LNCaP clone FGC (cell line): ENCODE data around the gene ZNF426.
"Not testable (repeated sequence)": the region's sequence is repeated elsewhere in the genome, so short reads cannot be mapped to it uniquely, and the experiment has no call there.

Experiments used
- DNase-seq: peaks from one replicate; pipeline ENCODE4 v3.0.0-alpha.2; 2011; ENCODE audit warnings: low read depth
- H3K4me3 ChIP-seq: 2 replicates; pipeline ENCODE4 v1.5.1; 2011; ENCODE audit warnings: mild to moderate bottlenecking, low read depth, low read length, control low read depth
- CTCF ChIP-seq: IDR thresholded peaks from 2 replicates; pipeline ENCODE4 v1.5.1; 2012; ENCODE audit warnings: mild to moderate bottlenecking; ENCODE audit not compliant: control insufficient read depth, insufficient read depth; ENCODE audit errors: extremely low read depth

The ZNF426 gene

GRCh38 chr19:9538183-9539058 is at the start of gene ZNF426:
Gene ZNF426 (minus strand): TSS chr19:9538645. CDS start chr19:9536232, 2,413 bp downstream.
- TF ChIP-seq CTCF: no peak
- DNase-seq: peak; percentile 80

DNA sequence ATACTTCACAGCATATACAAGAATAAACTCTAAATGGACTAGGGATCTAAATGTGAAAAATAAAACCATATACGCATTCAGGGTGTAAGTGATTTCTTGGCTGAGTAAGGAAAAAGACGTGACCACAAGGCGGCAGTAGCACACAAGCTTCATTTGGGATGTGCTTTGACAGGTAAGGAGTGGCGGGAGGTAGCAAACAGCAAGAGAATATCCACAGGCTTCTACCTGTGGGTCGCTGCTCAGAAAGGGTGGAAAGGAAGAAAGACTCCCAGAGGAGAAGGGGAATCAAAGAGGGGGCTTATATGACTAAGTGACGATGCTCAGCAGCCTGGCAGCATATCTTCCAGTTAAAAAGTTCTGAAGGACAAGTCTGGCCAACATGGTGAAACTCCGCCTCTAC is 48.3 kb upstream of the ZNF426 start:
- H3K4me3 ChIP-seq: no peak overlapping the region

More at GRCh38 chr19:9538183-9539058, at the start of gene ZNF426:
- peak within 1 kb of the TSS; percentile 96 for H3K4me3 ChIP-seq

DNA sequence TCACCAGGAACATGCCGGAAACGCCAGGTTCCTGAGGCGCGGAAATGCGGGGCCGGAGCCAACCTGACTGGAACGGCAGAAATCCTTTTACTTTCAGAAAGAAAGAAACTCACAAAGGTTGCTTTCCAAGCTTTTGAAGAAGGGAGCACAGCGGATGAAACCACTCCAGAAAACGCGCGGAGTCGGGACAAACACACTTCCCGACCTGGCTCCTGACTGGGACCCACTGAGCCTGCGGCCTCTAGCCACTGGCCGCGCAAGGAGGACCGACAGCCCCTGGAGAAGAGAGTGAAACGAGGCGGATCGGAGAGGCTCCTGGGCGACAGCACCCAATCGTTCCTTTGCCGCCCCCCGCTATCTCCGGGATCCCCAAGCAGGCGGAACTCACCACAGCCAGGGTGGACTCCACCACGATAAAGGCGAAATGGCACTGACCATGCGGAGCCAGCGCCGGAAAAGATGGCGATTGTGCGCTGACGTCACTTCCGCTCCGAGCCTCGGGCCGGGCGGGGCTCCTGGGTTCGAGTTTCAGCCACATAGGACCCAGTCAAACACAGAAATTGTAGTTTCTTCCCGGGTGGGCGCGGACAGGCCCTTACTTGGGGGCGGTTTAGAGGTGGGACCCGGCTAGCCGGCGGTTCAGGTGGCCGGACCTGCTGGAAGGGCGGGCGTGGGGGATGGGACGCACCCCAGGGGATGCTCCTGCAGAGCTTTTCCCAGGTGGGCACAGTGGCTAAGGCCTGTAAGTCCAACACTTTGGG is 45.8 kb upstream of the ZNF426 start, which contains the start of gene ZNF121:
TSS of gene ZNF121 (minus strand) at position 432 of the 761 bp plus-strand sequence. CDS start 16,407 bp downstream, outside the sequence.
- DNase-seq: peak; percentile 38
- peak within 1 kb of the TSS; percentile 95 for H3K4me3 ChIP-seq
- TF ChIP-seq CTCF: no peak

More for the DNA sequence above, 48.3 kb upstream of the ZNF426 start:
- peak; percentile 60 for DNase-seq
- TF ChIP-seq CTCF: peak; percentile 85

GRCh38 chr19:9582081-9582725 is 43.8 kb upstream of the ZNF426 start:
- not testable (repeated sequence) for DNase-seq, H3K4me3 ChIP-seq

GRCh38 chr19:9580728-9581127 is 42.3 kb upstream of the ZNF426 start:
- H3K4me3 ChIP-seq: no peak overlapping the region
- no peak for DNase-seq
- TF ChIP-seq CTCF: no peak

DNA sequence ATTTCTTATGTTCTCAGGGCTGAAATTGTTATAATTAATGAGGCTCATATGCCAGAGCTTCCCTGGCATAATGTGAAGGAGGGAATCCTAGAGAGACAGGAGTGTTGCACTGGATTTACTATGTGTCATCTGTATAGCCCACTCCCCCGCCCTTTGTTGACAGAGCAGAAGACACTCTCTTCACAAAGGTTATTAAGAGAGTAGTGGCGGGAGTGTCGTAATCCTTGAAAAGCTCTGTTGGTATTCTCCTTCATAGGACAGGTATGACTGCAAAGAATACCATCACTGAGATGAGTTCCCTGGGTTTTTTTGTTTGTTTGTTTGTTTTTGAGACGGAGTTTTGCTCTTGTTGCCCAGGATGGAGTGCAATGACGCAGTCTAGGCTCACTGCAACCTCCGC is 31.8 kb upstream of the ZNF426 start:
- DNase-seq: no peak
- no peak overlapping the region for H3K4me3 ChIP-seq
- TF ChIP-seq CTCF: no peak

GRCh38 chr19:9566729-9567128 is 28.3 kb upstream of the ZNF426 start:
- no peak for TF ChIP-seq CTCF
- no peak for DNase-seq
- no peak overlapping the region for H3K4me3 ChIP-seq
